HPDE6-E6E7 (cell line): ENCODE measurements around the gene EAF1.
"Not testable (repeated sequence)": the region's sequence is repeated elsewhere in the genome, so short reads cannot be mapped to it uniquely, and the experiment has no call there.

Source experiments
- DNase-seq: peaks from one replicate; pipeline ENCODE4 v3.0.0; 2011; ENCODE audit warnings: missing footprints; ENCODE audit errors: extremely low spot score

Gene EAF1

GRCh38 chr3:15451216-15452113 lies 24.1 kb downstream of the EAF1 start:
- DNase-seq: no peak

DNA sequence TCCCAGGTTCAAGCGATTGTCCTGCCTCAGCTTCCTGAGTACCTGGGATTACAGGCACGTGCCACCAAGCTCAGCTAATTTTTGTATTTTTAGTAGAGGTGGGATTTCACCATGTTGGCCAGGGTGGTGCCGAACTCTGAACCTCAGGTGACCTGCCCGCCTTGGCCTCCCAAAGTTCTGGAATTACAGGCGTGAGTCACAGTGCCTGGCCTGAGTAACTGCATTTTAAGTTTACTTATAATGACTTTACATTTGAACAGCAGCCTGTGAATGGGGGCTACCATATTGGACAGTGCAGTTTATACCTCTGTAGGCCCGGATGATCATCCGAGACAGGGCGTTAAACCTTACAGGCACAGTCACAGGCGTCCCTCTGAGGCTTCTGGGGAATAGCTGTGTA lies 24.8 kb downstream of the EAF1 start:
- no peak for DNase-seq

- no peak for DNase-seq
Observed at GRCh38 chr3:15452961-15453360, 25.6 kb downstream of the EAF1 start.

DNA sequence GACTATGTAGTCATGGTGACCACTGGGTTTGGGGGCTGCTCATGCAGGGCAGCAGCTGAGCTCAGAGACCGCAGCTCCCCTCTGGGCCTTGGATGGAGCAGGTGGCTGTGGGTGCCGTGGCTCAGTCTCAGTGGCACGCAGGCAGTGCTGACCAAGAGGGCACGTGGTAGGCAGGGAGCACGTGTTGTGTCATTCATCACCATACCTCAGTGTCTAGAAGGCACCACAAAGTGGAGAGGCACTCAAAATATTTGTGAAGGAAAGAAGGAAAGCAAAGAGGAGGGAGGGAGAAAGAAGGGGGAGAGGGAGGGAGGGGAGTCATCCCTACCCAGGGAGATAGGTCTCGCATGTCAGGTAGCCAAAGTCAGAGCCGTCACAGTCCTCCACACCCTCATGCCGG lies 26.1 kb downstream of the EAF1 start:
- no peak for DNase-seq

DNA sequence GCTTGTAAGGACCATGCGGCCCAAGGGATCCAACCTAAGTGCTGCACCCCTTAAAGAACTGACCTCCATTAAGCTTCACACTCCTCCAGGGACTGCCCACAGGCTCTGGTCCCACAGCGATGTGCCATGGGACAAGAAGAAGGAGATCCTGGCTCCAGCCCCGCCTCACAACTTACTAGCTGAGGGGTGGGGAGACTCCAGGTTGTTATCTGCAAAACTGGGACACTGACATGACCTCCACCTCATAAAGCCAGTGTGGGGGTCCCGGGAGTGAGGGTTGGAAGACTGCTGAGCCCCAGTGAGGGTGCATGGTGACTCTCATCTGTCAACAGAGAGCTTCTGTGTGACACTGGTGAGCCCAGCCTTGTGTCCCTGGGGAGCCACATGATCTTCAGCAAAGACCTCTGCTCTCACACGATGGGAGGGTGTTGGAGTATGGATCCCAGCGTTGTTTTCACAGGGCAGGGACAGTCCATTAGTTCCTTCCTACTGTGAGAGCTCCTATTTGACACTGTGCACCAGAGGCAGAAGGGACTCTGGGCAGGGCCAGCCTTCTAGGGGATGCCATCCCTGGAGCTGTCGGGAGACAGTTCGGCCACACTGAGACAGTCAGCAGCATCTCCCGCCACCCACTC lies 26.7 kb downstream of the EAF1 start:
- no peak for DNase-seq

GRCh38 chr3:15454965-15455364 lies 27.6 kb downstream of the EAF1 start:
- DNase-seq: no peak

DNA sequence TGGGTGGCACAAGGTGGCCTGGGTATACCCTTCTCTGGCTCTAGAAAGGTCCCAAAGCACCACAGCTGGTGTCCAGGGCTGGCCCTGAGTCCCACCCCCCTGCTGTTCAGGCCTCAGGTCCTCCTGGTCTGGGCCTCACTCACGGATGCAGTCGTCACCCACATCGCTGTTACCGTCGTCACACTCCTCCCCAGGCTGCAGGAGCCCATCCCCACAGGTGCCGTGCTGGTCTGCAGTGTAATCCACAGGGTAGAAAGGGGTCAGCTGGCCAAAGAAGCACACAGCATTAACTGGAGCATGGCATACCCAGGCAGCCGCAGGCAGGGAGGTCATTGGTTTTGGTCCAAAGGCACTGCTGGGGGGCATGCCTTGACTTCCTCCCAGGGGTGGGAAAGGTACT lies 28.4 kb downstream of the EAF1 start:
- DNase-seq: no peak

DNA sequence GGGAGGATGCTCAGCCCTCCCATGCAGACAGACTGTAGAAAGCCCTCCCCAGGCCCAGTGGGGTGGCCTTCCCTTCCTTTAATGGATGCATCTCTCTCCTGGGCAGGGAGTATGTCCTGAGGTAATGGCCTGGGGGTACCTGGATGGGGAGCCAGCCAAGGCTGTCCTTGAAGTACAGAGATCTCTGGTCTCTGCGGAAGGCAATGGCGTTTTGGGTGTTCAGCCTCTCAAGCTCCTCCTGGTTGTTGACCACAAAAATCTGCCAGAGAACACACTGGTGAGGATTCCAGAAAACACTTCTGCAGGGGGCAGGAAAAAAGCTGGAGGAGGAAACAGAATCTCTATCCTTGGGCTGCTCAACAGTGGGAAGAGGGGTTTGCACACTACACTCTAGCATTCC lies 28.9 kb downstream of the EAF1 start:
- DNase-seq: no peak

GRCh38 chr3:15456915-15457314 lies 29.5 kb downstream of the EAF1 start:
- not testable (repeated sequence) for DNase-seq

GRCh38 chr3:15458212-15458780 lies 30.9 kb downstream of the EAF1 start:
- DNase-seq: no peak

DNA sequence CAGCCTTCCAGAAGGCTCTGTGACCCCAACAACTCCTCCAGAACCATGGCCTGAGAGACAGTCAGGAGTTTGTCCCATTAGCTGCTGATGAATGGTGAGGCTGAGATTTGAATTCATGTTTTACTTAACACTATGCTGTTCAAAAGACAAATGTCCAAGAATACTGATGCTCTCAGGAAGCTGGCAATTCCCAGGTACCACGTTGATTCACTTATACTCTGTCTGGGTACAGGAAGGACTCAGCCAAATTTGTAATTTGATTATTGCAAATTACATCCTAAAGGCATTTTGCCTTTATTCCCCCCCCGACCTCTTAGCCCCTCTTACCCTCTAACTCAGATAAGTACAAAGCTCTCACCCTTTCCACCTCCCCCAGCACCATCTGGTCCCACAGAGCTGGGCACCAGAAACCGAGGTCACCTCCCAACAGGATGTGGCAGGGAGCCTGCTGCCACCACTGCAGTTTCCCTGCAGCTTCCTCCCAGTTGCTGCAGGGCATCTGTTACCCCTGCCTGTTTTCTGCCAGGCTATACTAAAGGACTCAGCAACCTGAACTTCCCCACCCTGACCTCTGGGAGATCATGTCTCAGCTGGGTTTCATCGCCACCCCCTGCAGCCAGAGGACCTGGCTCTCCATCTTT lies 33.6 kb downstream of the EAF1 start:
- DNase-seq: no peak

DNA sequence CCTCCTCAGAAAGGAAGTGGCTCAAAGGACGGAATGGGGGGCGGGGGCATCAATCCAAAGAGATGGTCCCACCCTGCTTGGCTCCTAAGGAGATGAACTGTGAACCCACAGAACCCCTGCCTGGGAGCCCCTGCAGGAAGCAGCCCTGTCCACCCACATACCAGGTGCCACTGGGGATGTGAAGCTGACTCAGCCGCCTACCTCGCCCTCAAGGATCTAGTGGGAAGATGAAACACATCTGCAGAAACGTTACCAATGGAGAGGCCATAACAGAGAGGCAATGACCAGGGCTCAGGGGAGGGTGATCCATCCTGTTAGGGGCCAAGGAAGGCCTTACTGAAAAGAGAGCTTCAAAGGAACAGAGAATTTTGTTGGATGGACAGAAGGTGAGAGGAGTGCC lies 35.1 kb downstream of the EAF1 start:
- no peak for DNase-seq

DNA sequence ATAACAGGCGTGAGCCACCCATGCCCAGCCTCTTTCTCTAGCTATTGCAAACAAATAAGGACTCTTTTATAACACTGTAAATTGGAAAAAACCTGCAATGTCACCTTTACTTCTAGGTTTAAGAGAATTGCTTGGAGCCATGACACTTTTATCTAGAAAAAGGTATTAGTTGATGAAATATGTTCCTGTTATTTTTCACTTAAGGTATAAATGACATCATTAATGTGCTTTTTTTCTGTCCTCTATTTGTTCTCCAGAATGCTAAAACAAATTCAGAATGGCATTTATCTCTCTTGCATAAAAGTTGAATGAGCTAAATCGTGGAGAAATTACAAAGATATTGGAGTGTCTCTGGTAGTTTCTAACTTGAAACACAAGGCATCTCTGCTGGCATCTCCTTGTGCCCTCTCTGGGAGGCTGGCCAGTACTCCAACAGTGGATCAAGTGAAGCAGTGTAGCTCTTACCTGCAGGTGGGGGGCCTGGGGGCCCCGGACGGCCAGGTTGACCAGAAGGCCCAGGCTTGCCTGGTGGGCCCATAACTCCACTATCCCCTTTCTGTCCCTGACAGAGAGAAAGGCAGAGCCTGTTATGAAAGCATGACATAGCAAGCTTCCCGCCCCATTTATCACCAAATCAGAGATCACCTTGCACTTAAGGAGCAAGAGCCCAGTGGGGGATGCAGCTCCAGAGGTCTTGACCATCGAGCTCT lies 38.6 kb downstream of the EAF1 start:
- DNase-seq: no peak

- DNase-seq: no peak
Observed at GRCh38 chr3:15467227-15468181, 40.1 kb downstream of the EAF1 start.

GRCh38 chr3:15470261-15470660 lies 42.9 kb downstream of the EAF1 start:
- DNase-seq: peak; percentile 5

DNA sequence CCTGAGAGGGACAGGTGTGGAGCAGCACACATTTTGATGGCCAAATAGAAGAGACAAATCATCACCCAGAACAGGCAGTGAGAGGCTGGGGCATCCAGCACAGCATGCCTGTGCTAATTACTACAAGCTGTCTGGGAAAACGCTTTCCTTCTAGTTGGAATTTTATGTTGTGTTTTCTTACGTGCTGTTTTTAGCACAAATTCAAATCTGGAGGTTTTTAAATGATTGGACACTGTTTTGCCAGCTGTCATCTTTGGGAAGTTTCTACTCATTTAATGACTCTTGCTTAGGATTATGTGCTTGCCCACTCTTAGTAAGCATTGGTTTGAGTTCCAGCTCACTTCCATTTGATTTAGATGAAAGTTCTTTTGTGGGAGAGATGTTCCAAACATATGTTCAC lies 43.5 kb downstream of the EAF1 start:
- no peak for DNase-seq

- DNase-seq: no peak
Observed at GRCh38 chr3:15471861-15472260, 44.5 kb downstream of the EAF1 start.

- DNase-seq: no peak
Observed at GRCh38 chr3:15475161-15475560, 47.8 kb downstream of the EAF1 start.

DNA sequence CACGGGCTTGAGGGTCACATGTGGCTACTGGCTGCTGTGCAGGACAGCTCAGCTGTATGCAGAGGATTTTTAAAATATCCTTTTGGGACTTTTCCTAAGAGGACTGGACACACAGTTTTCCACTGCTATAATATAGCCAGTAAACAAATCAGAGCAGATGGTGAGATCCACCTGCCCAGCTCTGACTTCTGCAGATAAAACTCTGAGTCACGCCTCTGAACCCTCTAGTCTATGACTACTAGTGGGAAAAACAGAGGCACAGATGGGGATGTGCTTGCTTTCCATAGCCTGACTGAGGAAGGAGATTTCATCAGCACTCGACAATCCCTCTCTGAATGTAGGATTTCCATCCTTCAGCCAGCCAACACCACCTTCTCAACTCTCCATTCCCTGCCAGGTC lies 49.0 kb downstream of the EAF1 start:
- DNase-seq: no peak

- DNase-seq: no peak
Observed at GRCh38 chr3:15477951-15478639, 50.7 kb downstream of the EAF1 start.
